H1 (cell line): ENCODE results near the gene WNK2. TPM values are rescaled to one million over a fixed set of nuclear protein-coding genes. Genes with fewer than 3 reads are reported as not detected.

Experiments
- CTCF ChIA-PET: fragments of 300-600 bp; sonication (Branson Sonifier 250); formaldehyde crosslinking; loops from one replicate; lab custom pipeline; 2021; ENCODE audit not compliant: partially characterized antibody; lab: Charles Lee
- POLR2A ChIA-PET: fragments of 300-600 bp; sonication (Branson Sonifier 250); formaldehyde crosslinking; loops from one replicate; lab custom pipeline; 2021; ENCODE audit warnings: inconsistent platforms; ENCODE audit not compliant: partially characterized antibody; lab: Charles Lee
- DNase-seq, 2 experiments: peaks; one replicate each; pipeline versions ENCODE4 v3.0.0 to v3.0.0-alpha.2; 2010 to 2022; ENCODE audit warnings: low spot score in 2 of 2, low read depth in 1 of 2, mixed read lengths in 1 of 2
- FAIRE-seq: peaks from 2 replicates; lab custom pipeline; 2011; peaks lifted over from hg19 to GRCh38; lab: Jason Lieb, UNC
- H2AFZ ChIP-seq: 2 replicates; pipeline ENCODE4 v1.8.1; 2012; ENCODE audit warnings: low read length, inconsistent platforms
- H2AK5ac ChIP-seq: 2 replicates; pipeline ENCODE4 v1.6.1; 2013; ENCODE audit warnings: low read depth, low read length
- H2BK120ac ChIP-seq: replicated peaks from 2 replicates; pipeline ENCODE3; 2013; ENCODE audit warnings: low read depth, low read length, inconsistent platforms
- H2BK12ac ChIP-seq: 2 replicates; pipeline ENCODE4 v1.6.1; 2013; ENCODE audit warnings: low read depth, low read length
- H2BK15ac ChIP-seq: 2 replicates; pipeline ENCODE4 v1.6.1; 2013; ENCODE audit warnings: low read length
- H2BK20ac ChIP-seq: 2 replicates; pipeline ENCODE4 v1.6.1; 2013; ENCODE audit warnings: low read length
- H2BK5ac ChIP-seq: 2 replicates; pipeline ENCODE4 v1.6.1; 2013; ENCODE audit warnings: low read depth, low read length
- H3K14ac ChIP-seq: 2 replicates; pipeline ENCODE4 v1.6.1; 2013; ENCODE audit warnings: inconsistent platforms; ENCODE audit not compliant: insufficient read length
- H3K18ac ChIP-seq: 2 replicates; pipeline ENCODE4 v1.6.1; 2013; ENCODE audit warnings: low read length; ENCODE audit errors: extremely low read depth
- H3K23ac ChIP-seq: 2 replicates; pipeline ENCODE4 v1.6.1; 2013; ENCODE audit warnings: inconsistent platforms; ENCODE audit not compliant: insufficient read length
- H3K23me2 ChIP-seq: 2 replicates; pipeline ENCODE4 v1.6.1; 2013; ENCODE audit warnings: low read depth, low read length
- H3K27ac ChIP-seq: 2 replicates; pipeline ENCODE4 v1.6.1; 2011; ENCODE audit warnings: low read depth, low read length, inconsistent platforms
- H3K27me3 ChIP-seq, 4 experiments: replicated peaks in 1 of 4; 1 replicate in 1 of 4; 2 replicates in 3 of 4; pipeline versions ENCODE4 v1.6.1 to v1.8.1; 2011 to 2013; ENCODE audit warnings: low read length in 3 of 4, mild to moderate bottlenecking in 3 of 4, inconsistent platforms in 2 of 4, mixed read lengths in 2 of 4, moderate library complexity in 1 of 4; ENCODE audit not compliant: control insufficient read depth in 3 of 4, insufficient read depth in 3 of 4; ENCODE audit errors: extremely low read depth in 1 of 4
- H3K36me3 ChIP-seq, 4 experiments: 2 replicates each; pipeline versions ENCODE4 v1.6.1 to v1.8.1; 2011 to 2013; ENCODE audit warnings: mild to moderate bottlenecking in 4 of 4, low read length in 3 of 4, moderate library complexity in 2 of 4, control low read depth in 1 of 4, inconsistent platforms in 1 of 4; ENCODE audit not compliant: insufficient read depth in 4 of 4, control insufficient read depth in 2 of 4
- H3K4ac ChIP-seq: replicated peaks from 2 replicates; pipeline ENCODE3; 2013; ENCODE audit warnings: low read length, low read depth, mixed read lengths, inconsistent platforms; ENCODE audit not compliant: insufficient read length
- H3K4me1 ChIP-seq, 4 experiments: replicated peaks in 1 of 4; 1 replicate in 1 of 4; 2 replicates in 3 of 4; pipeline versions ENCODE4 v1.6.1 to v1.8.1; 2011 to 2013; ENCODE audit warnings: low read length in 3 of 4, inconsistent platforms in 2 of 4, mixed read lengths in 1 of 4; ENCODE audit not compliant: insufficient read depth in 4 of 4, control insufficient read depth in 3 of 4
- H3K4me2 ChIP-seq, 2 experiments: 2 replicates each; pipeline versions ENCODE4 v1.6.1 to v1.8.1; 2011 to 2013; ENCODE audit warnings: low read depth in 2 of 2, low read length in 2 of 2, control low read depth in 1 of 2, inconsistent platforms in 1 of 2, mild to moderate bottlenecking in 1 of 2; ENCODE audit not compliant: insufficient read depth in 1 of 2
- H3K4me3 ChIP-seq, 4 experiments: fragments of 200-600, 300-600 bp in 1 of 4; sonication (generic), shearing (Covaris generic), sonication (Bioruptor Twin) in 1 of 4; 2 replicates each; pipeline versions ENCODE4 v1.5.1 to v1.8.1; 2011 to 2016; ENCODE audit warnings: low read length in 4 of 4, low read depth in 3 of 4, control low read depth in 2 of 4, inconsistent platforms in 2 of 4, mild to moderate bottlenecking in 2 of 4, mixed read lengths in 1 of 4, moderate library complexity in 1 of 4; ENCODE audit not compliant: insufficient read depth in 2 of 4; ENCODE audit errors: extremely low read depth in 1 of 4
- H3K56ac ChIP-seq: replicated peaks from 2 replicates; pipeline ENCODE3; 2013; ENCODE audit warnings: low read depth, mild to moderate bottlenecking, mixed read lengths, low read length, inconsistent platforms; ENCODE audit not compliant: insufficient read length
- H3K79me1 ChIP-seq: 2 replicates; pipeline ENCODE4 v1.6.1; 2013; ENCODE audit warnings: low read depth, low read length, control low read depth
- H3K79me2 ChIP-seq, 2 experiments: 2 replicates each; pipeline versions ENCODE4 v1.6.1 to v1.8.1; 2012 to 2013; ENCODE audit warnings: low read length in 2 of 2, mild to moderate bottlenecking in 2 of 2, inconsistent platforms in 1 of 2; ENCODE audit not compliant: insufficient read depth in 2 of 2, control insufficient read depth in 1 of 2
- H3K9ac ChIP-seq, 4 experiments: replicated peaks in 1 of 4; 1 replicate in 1 of 4; 2 replicates in 3 of 4; pipeline versions ENCODE4 v1.6.1 to v1.8.1; 2011 to 2013; ENCODE audit warnings: low read depth in 3 of 4, low read length in 3 of 4, control low read depth in 2 of 4, mild to moderate bottlenecking in 2 of 4, moderate library complexity in 2 of 4, inconsistent platforms in 1 of 4; ENCODE audit errors: extremely low read depth in 1 of 4
- H3K9me3 ChIP-seq, 2 experiments: 2 replicates each; pipeline versions ENCODE4 v1.6.1 to v1.8.1; 2012 to 2013; ENCODE audit warnings: mild to moderate bottlenecking in 2 of 2, moderate library complexity in 2 of 2, control low read depth in 1 of 2, inconsistent platforms in 1 of 2, low read depth in 1 of 2, low read length in 1 of 2, mixed read lengths in 1 of 2; ENCODE audit not compliant: insufficient read depth in 2 of 2
- H4K20me1 ChIP-seq, 2 experiments: replicated peaks in 1 of 2; 2 replicates each; pipeline versions ENCODE3 to v1.8.1; 2011 to 2013; ENCODE audit warnings: inconsistent platforms in 2 of 2, low read length in 2 of 2, mild to moderate bottlenecking in 1 of 2; ENCODE audit not compliant: insufficient read depth in 2 of 2, control insufficient read depth in 1 of 2
- H4K5ac ChIP-seq: 2 replicates; pipeline ENCODE4 v1.6.1; 2013; ENCODE audit warnings: low read length, low read depth, mixed read lengths, inconsistent platforms; ENCODE audit not compliant: insufficient read length
- H4K8ac ChIP-seq: 2 replicates; pipeline ENCODE4 v1.8.0; 2013; ENCODE audit warnings: mild to moderate bottlenecking, moderate library complexity, low read length, inconsistent platforms; ENCODE audit not compliant: insufficient read depth; ENCODE audit errors: extremely low read depth
- H4K91ac ChIP-seq: replicated peaks from 2 replicates; pipeline ENCODE3; 2013; ENCODE audit warnings: low read length, mixed read lengths, inconsistent platforms; ENCODE audit not compliant: insufficient read length
- BACH1 ChIP-seq: IDR thresholded peaks from 2 replicates; pipeline ENCODE4 v1.6.1; 2012; ENCODE audit warnings: low read length, improper control_type of control experiment
- CBX5 ChIP-seq: fragments of 300-800, 300-1000 bp; sonication (generic); IDR thresholded peaks from 2 replicates; pipeline ENCODE4 v1.7.1; 2016; ENCODE audit warnings: antibody characterized with exemption, low read length, low read depth
- CBX8 ChIP-seq: fragments of 300-800, 300-1000 bp; sonication (generic); IDR thresholded peaks from 2 replicates; pipeline ENCODE4 v1.7.1; 2016; ENCODE audit warnings: low read depth, low read length, borderline replicate concordance
- CREB1 ChIP-seq: IDR thresholded peaks from 2 replicates; pipeline ENCODE4 v1.6.1; 2012; ENCODE audit warnings: inconsistent platforms
- POLR2AphosphoS5 ChIP-seq: IDR thresholded peaks from 2 replicates; pipeline ENCODE4 v1.6.1; 2011; ENCODE audit warnings: low read depth, low read length
- RBBP5 ChIP-seq: IDR thresholded peaks from 2 replicates; pipeline ENCODE4 v1.7.1; 2012; ENCODE audit warnings: low read depth, mild to moderate bottlenecking, inconsistent platforms, low read length, moderate library complexity, borderline replicate concordance
- WGBS, 2 experiments: shearing (Covaris generic) in 1 of 2; methylation state at CpG; one replicate each; pipeline versions ENCODE4 v1.1.6 to v1.1.7; 2013 to 2015; ENCODE audit warnings: low lambda C conversion rate in 2 of 2, mixed read lengths in 2 of 2, inconsistent platforms in 1 of 2, low coverage in 1 of 2, missing lambda C conversion rate in 1 of 2; ENCODE audit not compliant: insufficient replicate concordance in 2 of 2, insufficient coverage in 1 of 2, insufficient read length in 1 of 2; ENCODE audit errors: extremely low coverage in 1 of 2, missing lambda C conversion rate in 1 of 2; 5-methylcytosine and 5-hydroxymethylcytosine counted together
- polyA plus RNA-seq, 7 experiments: library from polyadenylated mRNA; depleted of rRNA in 3 of 7; stranded (reverse) in 5 of 7; unstranded in 2 of 7; fragments of >200 nt in 5 of 7; fragments of 200-250 nt in 2 of 7; gene quantifications; 1 replicate in 5 of 7; 2 replicates in 1 of 7; 4 replicates in 1 of 7; pipeline versions ENCODE4 v1.2.1 to v1.2.3, GENCODE V29; 2011 to 2013; ENCODE audit warnings: missing spikeins in 2 of 7, mixed read lengths in 2 of 7
- total RNA-seq: library from RNA; stranded (reverse); fragmentation: NEBNext Ultra II Directional; extraction: Animal tissue kit (Norgen Biotek cat#: 25700); gene quantifications from 2 replicates; pipeline ENCODE4 v1.2.1, GENCODE V29; 2021
- TF ChIP-seq, protein P1 (sequence below): IDR thresholded peaks from 2 replicates; pipeline ENCODE4 v1.6.1; 2011; ENCODE audit warnings: low read depth, mild to moderate bottlenecking, low read length; ENCODE audit not compliant: insufficient read depth
- TF ChIP-seq, protein P2 (sequence below): IDR thresholded peaks from 2 replicates; pipeline ENCODE4 v1.6.1; 2011; ENCODE audit warnings: low read length, improper control_type of control experiment

WNK2 gene
- total and polyA plus RNA-seq, 2 of the 8 experiments (the other 6 are each of a cell fraction or from before 2014, with no cell fraction given) = 12.0 to 87.2 TPM

DNA sequence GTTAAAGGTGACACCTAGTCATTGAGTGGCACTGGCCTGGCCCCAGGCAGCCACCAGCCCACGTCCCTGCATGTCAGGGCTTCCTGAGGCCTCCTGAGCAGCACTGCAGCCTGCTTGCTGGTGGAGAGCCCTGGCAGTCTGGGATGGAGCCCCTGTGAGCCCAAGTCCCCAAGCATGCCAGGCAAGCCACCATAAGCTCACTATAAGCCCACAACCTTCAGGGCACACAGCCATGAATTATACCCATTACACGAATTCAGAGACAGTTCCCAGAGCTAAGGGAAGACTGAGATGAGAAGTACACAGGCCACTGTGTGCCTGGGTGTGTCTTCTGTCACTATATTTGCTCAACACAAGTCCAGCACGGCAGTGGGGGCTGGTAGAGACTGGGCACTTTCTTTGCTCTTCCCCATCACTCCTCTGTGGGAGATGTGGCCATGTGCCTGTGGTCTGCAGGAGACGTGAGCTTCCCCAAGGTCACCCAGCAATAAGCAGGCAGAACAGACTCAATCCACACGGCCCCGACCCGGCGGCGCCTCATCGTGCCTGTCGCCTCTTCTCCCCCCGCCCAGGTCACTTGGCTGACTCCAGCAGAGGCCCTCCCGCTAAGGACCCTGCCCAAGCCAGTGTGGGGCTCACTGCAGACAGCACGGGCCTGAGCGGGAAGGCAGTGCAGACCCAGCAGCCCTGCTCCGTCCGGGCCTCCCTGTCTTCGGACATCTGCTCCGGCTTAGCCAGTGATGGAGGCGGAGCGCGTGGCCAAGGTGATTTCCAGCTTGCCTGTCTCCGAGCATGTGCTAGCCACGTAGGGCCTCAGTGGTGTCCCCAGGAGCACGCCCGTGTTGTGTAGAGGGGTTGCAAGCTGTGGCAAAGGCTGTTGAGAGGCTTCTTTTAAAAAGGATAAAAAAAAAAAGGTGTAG, 114.8 kb downstream of the WNK2 start:
- Histone ChIP-seq H3K36me3 (no peaks in the 10 kb centered on the region; a peak in 2 of 8 replicates), H3K79me2 (no peaks in the 10 kb centered on the region), H2AK5ac (no peak overlapping the region), H3K4me3 (no peak overlapping the region), H3K23me2 (peaks cover 8% of the 10 kb centered on the region; the same call in 1 of the 2 replicates), H3K14ac (no peak overlapping the region), H3K27me3 (no peaks in the 10 kb centered on the region), H4K91ac (peak overlapping the region; percentile 6), H3K9me3 (no peaks in the 10 kb centered on the region), H4K8ac (peak overlapping the region; percentile 36; the same call in 1 of the 2 replicates), H4K5ac (no peak overlapping the region), H3K79me1 (no peaks in the 10 kb centered on the region), H3K18ac (no peak overlapping the region), H2BK20ac (no peak overlapping the region), H3K27ac (no peak overlapping the region), H2BK120ac (no peak overlapping the region), H3K4me1 (peaks cover 0 to 4% (median 1%) of the 10 kb centered on the region in 4 experiments; a peak in 1 of 7 replicates), H3K56ac (no peak overlapping the region), H3K4ac (no peak overlapping the region), H2BK5ac (no peak overlapping the region), H3K4me2 (no peak overlapping the region), H4K20me1 (peaks cover 0 to 4% of the 10 kb centered on the region in 2 experiments), H2BK15ac (no peak overlapping the region), H3K9ac (no peak overlapping the region), H2AFZ (no peak overlapping the region), H2BK12ac (no peak overlapping the region), H3K23ac (no peak overlapping the region)
- WGBS, 2 experiments = 93% methylated on average over 26 of the region's 26 CpGs; no CpG with 5 or more reads in 1 of the 2 experiments
- FAIRE-seq (no peak), DNase-seq (no peak)
- ChIA-PET POLR2A (interaction anchor here (0.6 to 1.9 kb wide), 2 partner anchors 9 to 536 kb away, joined by 3 to 4 read pairs; no protein-coding TSS in a partner anchor), CTCF (interaction anchor here (0.5 to 2.4 kb wide), 22 partner anchors 10 to 289 kb away, joined by 3 to 12 read pairs (median 4); no protein-coding TSS in a partner anchor)
- TF ChIP-seq, protein P1, sequence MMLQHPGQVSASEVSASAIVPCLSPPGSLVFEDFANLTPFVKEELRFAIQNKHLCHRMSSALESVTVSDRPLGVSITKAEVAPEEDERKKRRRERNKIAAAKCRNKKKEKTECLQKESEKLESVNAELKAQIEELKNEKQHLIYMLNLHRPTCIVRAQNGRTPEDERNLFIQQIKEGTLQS = no peak
- TF ChIP-seq RBBP5 (no peak), CREB1 (no peak), POLR2AphosphoS5 (no peak), CBX8 (no peak), BACH1 (no peak), CBX5 (no peak)
- TF ChIP-seq, protein P2, sequence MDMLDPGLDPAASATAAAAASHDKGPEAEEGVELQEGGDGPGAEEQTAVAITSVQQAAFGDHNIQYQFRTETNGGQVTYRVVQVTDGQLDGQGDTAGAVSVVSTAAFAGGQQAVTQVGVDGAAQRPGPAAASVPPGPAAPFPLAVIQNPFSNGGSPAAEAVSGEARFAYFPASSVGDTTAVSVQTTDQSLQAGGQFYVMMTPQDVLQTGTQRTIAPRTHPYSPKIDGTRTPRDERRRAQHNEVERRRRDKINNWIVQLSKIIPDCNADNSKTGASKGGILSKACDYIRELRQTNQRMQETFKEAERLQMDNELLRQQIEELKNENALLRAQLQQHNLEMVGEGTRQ = no peak
